Muscle of back (tissue), 13 donors: ENCODE results near the gene CDC40. TPM values are rescaled to one million over a fixed set of nuclear protein-coding genes. Genes with fewer than 3 reads are reported as not detected.

Experiments used
- DNase-seq, 3 donors: peaks; one replicate each; pipeline versions ENCODE4 v3.0.0 to v3.0.0-alpha.2; 2013
- long read RNA-seq, 9 donors: transcript quantifications; one replicate each; lab custom pipeline, GENCODE V29; 2026
- polyA plus RNA-seq, 10 donors: library from polyadenylated mRNA; unstranded; fragments of 120-200 nt; gene quantifications; one replicate each; pipeline ENCODE4 v1.2.1, GENCODE V29; 2013; ENCODE audit not compliant: insufficient read length in 10 of 10

The CDC40 gene
- 10 to 100 TPM; 10.1 to 17.6 (median 15.8) TPM for polyA plus RNA-seq
- long read RNA-seq, donor 1, partial matches to known transcripts: 0 of 1 reads
- long read RNA-seq, donor 1, other reads (novel, unspliced or antisense): 0 of 1 reads
- long read RNA-seq, donor 2, partial matches to known transcripts: 0 of 3 reads
- long read RNA-seq, donor 2, other reads (novel, unspliced or antisense): 0 of 3 reads
- long read RNA-seq, donor 3: 0 reads
- long read RNA-seq, donor 4, partial matches to known transcripts: 0 of 1 reads
- long read RNA-seq, donor 4, other reads (novel, unspliced or antisense): 0 of 1 reads
- long read RNA-seq, donor 5: 0 reads
- long read RNA-seq, donor 6: 0 reads
- long read RNA-seq, donor 7: 0 reads
- long read RNA-seq, donor 8, partial matches to known transcripts: 0 of 2 reads
- long read RNA-seq, donor 8, other reads (novel, unspliced or antisense): 0 of 2 reads
- long read RNA-seq, donor 9: 0 reads

DNA sequence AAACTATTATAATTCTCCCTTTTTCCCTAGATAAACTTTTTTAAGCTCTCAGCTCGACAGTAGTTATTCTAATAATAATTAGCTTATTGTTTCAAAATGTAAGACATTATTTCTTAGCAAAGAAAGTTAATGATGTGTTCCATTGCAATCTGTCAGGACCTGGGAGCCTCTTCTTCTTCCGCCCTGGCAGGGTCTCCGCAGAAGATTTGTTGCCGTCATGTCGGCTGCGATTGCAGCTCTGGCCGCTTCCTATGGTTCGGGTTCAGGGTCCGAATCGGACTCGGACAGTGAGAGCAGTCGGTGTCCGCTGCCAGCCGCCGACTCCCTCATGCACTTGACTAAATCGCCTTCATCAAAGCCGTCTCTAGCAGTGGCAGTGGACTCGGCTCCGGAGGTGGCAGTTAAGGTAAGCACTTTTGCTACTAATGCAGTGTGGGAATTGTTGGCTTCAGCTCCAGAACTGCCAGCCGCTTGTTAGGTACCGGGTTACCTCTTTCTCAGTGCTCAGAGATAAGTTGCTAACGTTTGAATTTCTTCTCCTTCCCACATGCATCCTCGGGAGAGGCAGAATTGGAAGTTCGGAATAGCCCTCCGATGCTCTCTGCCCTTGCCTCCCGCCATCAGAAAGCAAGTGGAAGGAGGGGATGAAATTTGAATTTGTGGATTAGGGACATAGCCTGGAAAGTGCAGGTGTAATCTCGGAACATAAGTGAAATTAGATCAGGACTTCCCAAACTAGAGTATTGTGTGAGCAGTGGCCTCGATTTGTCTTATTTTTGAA is at the start of gene CDC40:
TSS of gene CDC40 (plus strand) at position 200 of the 781 bp plus-strand sequence. CDS start at position 218, 18 bp downstream.
- DNase-seq: no peak

- DNase-seq: no peak
These were observed 42.0 kb upstream of the CDC40 start for GRCh38 chr6:110137924-110138887.

DNA sequence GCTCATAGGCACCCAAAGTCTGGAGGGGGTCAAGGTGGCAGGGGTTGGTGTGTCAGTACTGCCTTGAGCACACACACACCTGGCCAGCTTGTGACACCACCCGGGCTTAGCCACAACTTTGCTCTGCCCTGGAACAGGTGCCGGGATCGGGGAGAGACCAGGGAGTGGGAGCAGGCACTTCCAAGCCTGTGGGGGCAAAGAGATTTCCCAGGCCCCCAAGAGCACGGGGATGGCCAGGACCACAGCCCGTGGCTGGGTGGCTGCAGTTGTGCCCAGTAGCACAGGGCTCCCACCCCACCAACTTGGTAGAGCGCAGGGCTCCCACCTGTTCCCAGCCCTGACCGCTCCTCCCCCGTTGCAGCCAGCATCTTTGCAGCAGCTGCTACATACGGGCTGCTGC is 41.2 kb upstream of the CDC40 start:
- no peak for DNase-seq

DNA sequence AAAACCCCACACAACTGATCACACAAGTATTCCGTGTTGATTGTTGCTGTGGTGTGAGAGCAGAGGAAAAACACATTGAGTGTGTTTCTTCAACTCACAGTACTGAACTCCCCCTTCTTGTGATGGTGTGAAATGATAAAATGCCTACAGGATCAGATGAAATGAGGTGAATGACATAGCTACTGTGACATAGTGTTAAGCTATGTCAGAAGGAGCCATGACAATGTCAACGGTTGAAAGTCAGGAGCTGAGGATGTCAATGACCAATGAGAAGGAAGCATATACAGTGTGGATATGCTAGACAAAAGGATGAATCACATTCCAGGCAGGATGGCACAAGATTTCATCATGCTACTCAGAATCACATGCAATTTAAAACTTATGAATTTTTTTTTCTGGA is 39.6 kb upstream of the CDC40 start:
- DNase-seq: peak in 1 of 3 donors; percentile 47

DNA sequence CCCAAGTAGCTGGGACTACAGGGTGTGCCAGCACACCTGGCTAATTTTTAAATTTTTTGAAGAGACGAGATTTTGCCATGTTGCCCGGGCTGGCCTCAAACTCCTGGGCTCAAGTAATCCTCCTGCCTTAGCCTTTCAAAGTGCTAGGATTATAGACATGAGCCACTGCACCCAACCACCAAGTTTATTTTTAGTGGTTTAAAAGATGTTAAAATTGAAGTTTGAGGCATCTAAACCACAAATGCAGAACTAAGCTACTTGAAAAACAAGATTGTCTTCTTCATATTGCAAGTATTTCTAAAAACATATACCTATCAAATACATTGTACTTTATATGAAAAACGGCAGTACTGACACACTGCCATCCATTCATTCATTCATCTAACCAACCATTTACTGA is 32.4 kb upstream of the CDC40 start:
- DNase-seq: no peak

GRCh38 chr6:110158479-110158878 is 21.7 kb upstream of the CDC40 start:
- DNase-seq: no peak

- no peak for DNase-seq
These were observed 10.1 kb upstream of the CDC40 start for GRCh38 chr6:110170081-110170480.

DNA sequence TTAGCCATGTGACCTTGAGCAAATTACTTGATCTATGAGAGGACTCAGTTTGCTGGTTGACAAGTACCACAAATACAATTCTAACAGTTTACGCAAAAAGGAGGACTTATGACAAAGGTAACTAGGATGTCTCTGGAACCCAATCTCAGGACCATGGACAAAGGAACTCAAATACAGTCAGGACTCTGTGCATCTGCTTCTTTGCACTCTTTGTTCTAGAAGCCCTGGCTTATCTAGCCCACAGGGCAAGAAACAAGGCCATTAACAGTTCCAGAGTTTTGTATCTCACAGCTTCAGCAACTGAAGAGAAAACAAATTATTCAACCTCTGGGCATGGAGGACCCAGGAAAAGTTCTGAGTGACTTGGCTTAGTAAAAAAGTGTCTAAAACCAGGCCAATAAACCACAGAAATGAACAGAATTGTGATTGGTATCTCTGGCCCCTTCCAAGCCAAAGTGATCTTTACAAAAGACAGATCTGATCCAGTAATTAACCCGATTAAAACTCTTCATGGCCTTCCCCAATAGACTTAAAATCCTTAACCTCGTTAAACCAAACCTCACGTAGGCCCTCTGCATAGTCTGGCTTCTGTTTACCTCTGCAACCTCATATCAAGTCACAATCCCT is 6.6 kb upstream of the CDC40 start:
- no peak for DNase-seq

DNA sequence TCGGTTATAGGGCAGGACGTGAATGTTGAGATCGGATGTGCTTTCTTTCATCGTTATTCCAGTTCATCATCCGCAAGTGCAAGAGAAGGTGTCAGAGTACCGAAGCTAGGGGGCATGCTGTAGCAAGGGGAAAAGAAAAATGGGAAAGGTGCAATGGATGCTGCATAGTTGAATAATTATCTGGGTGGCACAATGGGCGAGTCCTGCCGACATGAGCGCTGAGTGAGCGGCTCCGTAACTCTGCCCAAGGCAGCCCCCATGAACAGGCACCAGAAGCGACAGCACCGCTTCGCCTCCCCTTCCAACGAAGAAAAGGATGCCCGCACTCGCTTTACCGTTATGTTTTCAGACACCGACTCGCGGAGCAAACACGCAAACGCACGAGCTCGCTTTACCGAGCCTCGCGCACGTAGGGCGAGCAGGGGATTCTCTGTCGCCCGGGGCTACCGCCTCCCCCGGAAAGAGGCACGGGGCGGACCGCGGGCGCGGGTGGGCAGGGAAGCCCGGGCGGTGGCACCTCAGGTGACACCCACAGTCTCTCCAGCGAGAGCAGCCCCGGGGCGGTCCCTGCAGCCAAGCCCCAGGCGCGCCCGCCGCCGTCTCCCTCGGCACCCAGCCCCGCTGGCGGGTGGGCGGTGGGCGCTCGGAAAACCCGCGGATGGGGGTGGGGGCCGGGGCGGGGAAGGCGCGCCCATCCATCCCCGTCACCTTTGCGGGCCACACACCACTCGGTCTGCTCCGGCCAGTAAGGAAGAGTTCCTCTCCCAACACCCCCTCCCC is 1.4 kb upstream of the CDC40 start:
- DNase-seq: peak; percentile 46 to 87 (median 62)

- peak; percentile 98 to 99 (median 98) for DNase-seq
These were observed 610 bp upstream of the CDC40 start, which contains the start of gene WASF1 for GRCh38 chr6:110179406-110180227. Gene WASF1, minus strand, starts transcription at chr6:110179670. Its CDS starts 52,069 bp downstream, at chr6:110127601.

DNA sequence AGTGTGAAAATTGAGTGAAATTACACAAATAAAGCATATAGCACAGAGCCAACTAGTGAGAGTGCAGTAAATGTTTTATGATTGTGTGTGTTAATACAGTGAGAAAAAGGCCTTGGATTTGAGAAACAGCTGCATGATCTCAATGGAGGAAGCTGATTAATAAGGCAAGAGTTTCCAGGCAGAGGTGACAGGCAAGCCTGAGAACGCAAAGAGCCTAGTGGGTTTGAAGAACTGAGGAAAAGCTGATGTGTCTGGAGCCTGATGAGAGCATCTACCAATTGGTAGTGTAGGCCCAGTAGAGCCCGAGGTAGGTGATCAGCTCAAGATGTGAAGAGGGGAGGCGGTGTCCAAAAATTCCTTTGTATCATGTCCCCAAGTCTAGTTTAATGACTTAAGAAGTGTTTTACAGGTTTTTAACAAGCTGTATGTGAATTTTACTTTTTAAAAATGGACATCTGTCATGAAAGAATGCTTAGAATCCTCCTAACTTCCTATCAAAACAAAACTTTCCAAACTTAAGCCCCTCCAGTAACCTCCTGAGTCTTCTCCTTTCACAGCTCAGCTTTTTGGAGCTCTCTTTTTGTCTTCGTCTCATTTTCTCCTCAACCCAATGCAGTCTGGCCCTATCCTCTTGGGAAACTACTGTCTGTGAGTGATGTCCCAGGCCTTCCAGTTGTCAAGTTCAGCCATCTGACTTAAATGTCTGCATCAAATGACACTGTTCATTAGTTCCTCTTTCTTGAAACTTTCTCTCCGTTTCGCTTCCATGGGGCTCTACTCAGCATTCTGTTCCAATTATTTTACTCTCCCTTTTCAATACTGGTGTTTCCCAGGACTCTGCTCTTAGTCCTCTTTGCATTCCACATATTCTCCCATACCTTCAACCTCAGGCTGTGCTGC is 1.2 kb downstream of the CDC40 start:
- DNase-seq: peak in 1 of 3 donors; percentile 9

GRCh38 chr6:110183292-110183885 is 3.2 kb downstream of the CDC40 start:
- no peak for DNase-seq

GRCh38 chr6:110185879-110186278 is 5.7 kb downstream of the CDC40 start:
- DNase-seq: no peak

DNA sequence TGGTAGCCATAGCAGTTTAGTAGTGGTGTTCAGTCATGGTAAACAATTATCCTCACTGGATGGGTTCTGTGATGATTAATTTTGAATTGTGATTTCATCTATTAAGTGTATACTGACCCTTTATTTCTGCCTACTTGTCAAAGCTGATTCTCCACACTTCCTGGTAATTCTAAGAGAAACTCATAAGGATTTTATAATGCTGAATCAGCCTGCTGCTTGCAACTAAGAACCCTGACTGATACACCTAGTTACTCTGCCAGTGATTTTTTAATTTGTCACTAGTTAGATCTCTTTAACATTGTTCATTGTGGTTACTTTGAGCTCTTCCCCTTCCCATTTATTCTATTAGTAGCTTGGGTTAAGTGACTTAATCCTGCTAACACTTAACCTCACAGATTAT is 8.6 kb downstream of the CDC40 start:
- no peak for DNase-seq

- DNase-seq: no peak
These were observed 10.5 kb downstream of the CDC40 start for GRCh38 chr6:110190726-110191125.

DNA sequence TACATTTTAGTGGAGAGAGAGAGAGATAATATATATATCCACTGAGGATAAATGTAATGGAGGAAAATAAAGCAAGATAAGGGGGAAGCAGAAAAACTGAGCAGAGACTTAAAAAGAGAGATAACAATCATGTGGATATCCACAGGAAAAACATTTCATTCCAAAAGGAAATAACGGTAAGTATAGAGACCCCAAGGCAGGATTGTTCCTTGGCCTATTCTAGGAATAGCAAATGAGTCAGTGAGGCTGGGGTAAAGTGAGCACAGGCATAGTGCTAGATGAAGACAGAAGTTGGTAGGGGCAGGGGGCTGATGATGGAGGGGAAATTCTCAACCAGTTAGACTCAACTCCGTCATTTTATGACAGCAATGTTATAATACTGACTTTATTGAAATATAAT is 11.2 kb downstream of the CDC40 start:
- DNase-seq: no peak

DNA sequence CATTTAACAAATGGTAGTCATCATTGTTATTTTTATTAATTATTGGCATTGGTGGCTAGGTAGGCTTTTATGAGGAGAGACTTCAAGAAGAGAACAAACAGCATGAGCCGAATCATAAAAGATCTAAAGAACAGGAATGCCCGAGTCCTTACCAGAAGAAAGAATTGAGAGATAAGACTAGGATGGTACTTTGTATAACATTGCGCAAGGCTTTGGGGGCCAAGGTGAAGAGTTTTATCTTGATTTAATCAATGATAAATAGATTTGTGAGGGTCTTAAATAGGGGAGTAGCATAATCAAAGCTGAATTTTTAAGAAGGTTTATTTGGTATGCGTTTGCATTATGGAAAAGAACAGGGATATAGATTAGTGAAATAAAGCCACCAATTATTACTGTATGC is 15.4 kb downstream of the CDC40 start:
- DNase-seq: no peak

DNA sequence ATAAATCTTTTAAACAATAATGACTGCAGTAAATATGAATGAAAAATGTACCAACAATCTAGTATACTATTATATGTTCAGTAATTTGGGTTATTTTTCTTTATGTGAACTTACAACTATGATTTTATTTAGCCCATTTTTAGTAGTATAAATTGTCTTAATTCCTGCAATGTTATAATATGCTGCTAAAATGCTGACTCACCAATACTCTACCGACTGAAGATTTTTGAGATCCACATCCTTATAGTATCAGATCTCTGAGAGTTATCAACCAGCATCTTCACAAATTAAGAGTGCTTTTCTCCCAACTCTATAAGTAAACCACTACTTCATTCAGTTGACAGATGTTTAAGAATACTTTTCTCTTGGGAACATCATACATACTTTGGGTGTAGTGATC is 16.6 kb downstream of the CDC40 start:
- DNase-seq: no peak
